ENCODE measurements around the gene GRIN2A.

DNA sequence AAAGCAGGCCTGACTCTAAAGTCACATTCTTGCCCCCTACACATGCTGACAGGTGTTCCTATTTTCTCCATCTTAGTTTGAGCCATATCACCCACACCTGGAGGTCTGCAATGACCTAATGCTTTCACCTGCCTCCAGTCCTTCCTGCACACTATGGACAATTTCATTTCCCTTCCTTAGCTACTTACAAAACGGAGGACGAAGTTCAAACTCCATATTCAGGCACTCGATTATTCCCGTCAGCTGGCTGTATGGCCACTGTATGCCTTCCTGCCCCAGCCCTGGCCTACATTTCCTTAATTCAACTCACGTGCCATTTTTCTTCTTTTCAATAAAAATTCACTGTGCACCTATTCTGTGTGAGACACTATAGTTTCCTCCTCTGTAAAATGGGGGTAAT, 44.9 kb downstream of the GRIN2A start:
- no peak for TF ChIP-seq POLR2A (IDR thresholded peaks at IDR 0.05)
- TF ChIP-seq, protein P1, sequence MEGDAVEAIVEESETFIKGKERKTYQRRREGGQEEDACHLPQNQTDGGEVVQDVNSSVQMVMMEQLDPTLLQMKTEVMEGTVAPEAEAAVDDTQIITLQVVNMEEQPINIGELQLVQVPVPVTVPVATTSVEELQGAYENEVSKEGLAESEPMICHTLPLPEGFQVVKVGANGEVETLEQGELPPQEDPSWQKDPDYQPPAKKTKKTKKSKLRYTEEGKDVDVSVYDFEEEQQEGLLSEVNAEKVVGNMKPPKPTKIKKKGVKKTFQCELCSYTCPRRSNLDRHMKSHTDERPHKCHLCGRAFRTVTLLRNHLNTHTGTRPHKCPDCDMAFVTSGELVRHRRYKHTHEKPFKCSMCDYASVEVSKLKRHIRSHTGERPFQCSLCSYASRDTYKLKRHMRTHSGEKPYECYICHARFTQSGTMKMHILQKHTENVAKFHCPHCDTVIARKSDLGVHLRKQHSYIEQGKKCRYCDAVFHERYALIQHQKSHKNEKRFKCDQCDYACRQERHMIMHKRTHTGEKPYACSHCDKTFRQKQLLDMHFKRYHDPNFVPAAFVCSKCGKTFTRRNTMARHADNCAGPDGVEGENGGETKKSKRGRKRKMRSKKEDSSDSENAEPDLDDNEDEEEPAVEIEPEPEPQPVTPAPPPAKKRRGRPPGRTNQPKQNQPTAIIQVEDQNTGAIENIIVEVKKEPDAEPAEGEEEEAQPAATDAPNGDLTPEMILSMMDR (IDR thresholded peaks at IDR 0.05), result no peak
- TF ChIP-seq POLR2AphosphoS5 (IDR thresholded peaks at IDR 0.05), result no peak
